Tibial nerve (tissue), 4 donors: Measurements from ENCODE around the gene DCTN5.

Experiments
- EP300 ChIP-seq, 2 donors: sonication (generic); formaldehyde crosslinking; IDR thresholded peaks; one replicate each; pipeline ENCODE4 v1.6.1; 2017; ENCODE audit warnings: antibody characterized with exemption in 2 of 2, mild to moderate bottlenecking in 1 of 2
- POLR2A ChIP-seq, 2 donors: fragments of 450-650 bp; IDR thresholded peaks; one replicate each; pipeline ENCODE4 v1.6.1; 2017; ENCODE audit warnings: antibody characterized with exemption in 2 of 2, mild to moderate bottlenecking in 2 of 2, moderate library complexity in 2 of 2
- TF ChIP-seq, protein P1 (sequence below), 5 experiments: fragments of 200-600 bp in 3 of 5; fragments of 450-650 bp in 2 of 5; sonication (generic) in 3 of 5; IDR thresholded peaks; one replicate each; pipeline ENCODE4 v1.5.1; 2016 to 2019; ENCODE audit warnings: antibody characterized with exemption in 5 of 5, mild to moderate bottlenecking in 3 of 5, moderate library complexity in 2 of 5

DNA sequence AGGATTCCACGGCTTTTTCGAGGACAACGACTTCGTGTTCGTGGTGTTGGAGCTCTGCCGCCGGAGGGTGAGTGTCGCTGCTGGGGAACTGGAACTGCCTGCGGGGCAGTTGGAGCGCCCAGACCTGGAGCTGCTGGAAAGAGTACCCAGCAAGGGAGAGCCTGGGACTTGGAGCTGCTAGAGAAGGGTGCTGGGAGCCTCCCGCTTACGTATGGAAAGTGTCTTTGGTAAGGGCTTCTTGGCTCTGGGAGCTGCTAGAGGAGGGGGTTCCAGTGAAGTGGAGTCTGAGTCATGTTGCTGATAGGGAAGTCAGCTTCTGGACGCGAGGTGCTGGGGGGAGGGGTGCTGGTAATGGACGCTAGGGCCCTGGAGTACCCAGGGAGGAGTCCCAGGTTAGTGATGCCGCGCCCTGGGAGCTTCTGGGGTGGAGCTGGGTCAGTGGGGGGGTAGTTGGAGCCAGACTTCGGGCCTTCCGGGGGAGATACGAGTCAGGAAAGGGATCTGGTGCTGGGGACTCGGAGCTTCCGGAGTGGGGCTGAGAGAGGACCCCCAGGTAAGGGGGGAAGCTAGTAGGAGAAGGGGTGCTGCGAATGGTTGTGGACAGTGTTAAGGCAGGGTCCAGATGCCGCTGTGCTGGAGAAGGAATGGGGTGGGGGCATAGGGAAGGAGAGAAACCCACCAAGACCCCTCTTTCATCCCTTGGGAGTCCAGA lies 38.2 kb downstream of the DCTN5 start:
- TF ChIP-seq, protein P1, sequence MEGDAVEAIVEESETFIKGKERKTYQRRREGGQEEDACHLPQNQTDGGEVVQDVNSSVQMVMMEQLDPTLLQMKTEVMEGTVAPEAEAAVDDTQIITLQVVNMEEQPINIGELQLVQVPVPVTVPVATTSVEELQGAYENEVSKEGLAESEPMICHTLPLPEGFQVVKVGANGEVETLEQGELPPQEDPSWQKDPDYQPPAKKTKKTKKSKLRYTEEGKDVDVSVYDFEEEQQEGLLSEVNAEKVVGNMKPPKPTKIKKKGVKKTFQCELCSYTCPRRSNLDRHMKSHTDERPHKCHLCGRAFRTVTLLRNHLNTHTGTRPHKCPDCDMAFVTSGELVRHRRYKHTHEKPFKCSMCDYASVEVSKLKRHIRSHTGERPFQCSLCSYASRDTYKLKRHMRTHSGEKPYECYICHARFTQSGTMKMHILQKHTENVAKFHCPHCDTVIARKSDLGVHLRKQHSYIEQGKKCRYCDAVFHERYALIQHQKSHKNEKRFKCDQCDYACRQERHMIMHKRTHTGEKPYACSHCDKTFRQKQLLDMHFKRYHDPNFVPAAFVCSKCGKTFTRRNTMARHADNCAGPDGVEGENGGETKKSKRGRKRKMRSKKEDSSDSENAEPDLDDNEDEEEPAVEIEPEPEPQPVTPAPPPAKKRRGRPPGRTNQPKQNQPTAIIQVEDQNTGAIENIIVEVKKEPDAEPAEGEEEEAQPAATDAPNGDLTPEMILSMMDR (IDR thresholded peaks at IDR 0.05), result no peak
- TF ChIP-seq POLR2A (IDR thresholded peaks at IDR 0.05) (no peak), EP300 (IDR thresholded peaks at IDR 0.05) (no peak)
